T1000 (cell line): ENCODE data around the gene TRPM2.

Experiments used
- DNase-seq: peaks from one replicate; lab custom pipeline; 2025; ENCODE audit warnings: mixed read lengths; lab: John Stamatoyannopoulos, UW

The TRPM2 gene

GRCh38 chr21:44322621-44323325, 30.6 kb upstream of the TRPM2 start:
- no peak for DNase-seq

GRCh38 chr21:44323591-44323990, 29.8 kb upstream of the TRPM2 start:
- DNase-seq: no peak

- no peak for DNase-seq
Observed at GRCh38 chr21:44324106-44324853, 29.1 kb upstream of the TRPM2 start.

- DNase-seq: no peak
Observed at GRCh38 chr21:44324854-44325107, 28.6 kb upstream of the TRPM2 start.

GRCh38 chr21:44325386-44326271, 27.8 kb upstream of the TRPM2 start:
- no peak for DNase-seq

GRCh38 chr21:44326272-44326647, 27.2 kb upstream of the TRPM2 start:
- no peak for DNase-seq

GRCh38 chr21:44326716-44327602, 26.5 kb upstream of the TRPM2 start:
- DNase-seq: no peak

- DNase-seq: no peak
Observed at GRCh38 chr21:44327603-44327974, 25.8 kb upstream of the TRPM2 start.

- no peak for DNase-seq
Observed at GRCh38 chr21:44328242-44328895, 25.1 kb upstream of the TRPM2 start.

GRCh38 chr21:44329086-44329889, 24.1 kb upstream of the TRPM2 start:
- DNase-seq: no peak

GRCh38 chr21:44329971-44330681, 23.3 kb upstream of the TRPM2 start:
- DNase-seq: no peak

GRCh38 chr21:44330698-44331097, 22.7 kb upstream of the TRPM2 start:
- DNase-seq: no peak

- DNase-seq: no peak
Observed at GRCh38 chr21:44331209-44331608, 22.2 kb upstream of the TRPM2 start.

GRCh38 chr21:44331650-44332307, 21.6 kb upstream of the TRPM2 start:
- no peak for DNase-seq

GRCh38 chr21:44332383-44332782, 21.0 kb upstream of the TRPM2 start:
- DNase-seq: no peak

- no peak for DNase-seq
Observed at GRCh38 chr21:44332965-44333364, 20.5 kb upstream of the TRPM2 start.

GRCh38 chr21:44333509-44334328, 19.7 kb upstream of the TRPM2 start:
- DNase-seq: no peak

GRCh38 chr21:44334329-44335030, 18.9 kb upstream of the TRPM2 start:
- no peak for DNase-seq
